Sigmoid colon (tissue), 4 donors: ENCODE measurements around the gene MZT2A.
"Not testable (repeated sequence)": the region's sequence is repeated elsewhere in the genome, so short reads cannot be mapped to it uniquely, and the experiment has no call there.

Experiments used
- POLR2A ChIP-seq, 2 donors: fragments of 450-650 bp; IDR thresholded peaks; one replicate each; pipeline ENCODE4 v1.6.1; 2016; ENCODE audit warnings: antibody characterized with exemption in 2 of 2, mild to moderate bottlenecking in 2 of 2, moderate library complexity in 2 of 2
- POLR2AphosphoS5 ChIP-seq, 4 donors: sonication (generic); formaldehyde crosslinking; IDR thresholded peaks; one replicate each; pipeline ENCODE4 v1.6.1; 2017; ENCODE audit warnings: antibody characterized with exemption in 4 of 4

GRCh38 chr2:131447981-131448380, 44.2 kb downstream of the MZT2A start:
- not testable (repeated sequence) for TF ChIP-seq POLR2AphosphoS5, POLR2A (IDR thresholded peaks at IDR 0.05)
